Brain pericyte (primary cell): Measurements from ENCODE around the gene CSNK1G3.

ENCODE experiments used
- DNase-seq: peaks from one replicate; pipeline ENCODE4 v3.0.0-alpha.2; 2012; ENCODE audit warnings: low read depth, low spot score

The CSNK1G3 gene

GRCh38 chr5:123514615-123515355, 2.8 kb downstream of the CSNK1G3 start:
- no peak for DNase-seq

DNA sequence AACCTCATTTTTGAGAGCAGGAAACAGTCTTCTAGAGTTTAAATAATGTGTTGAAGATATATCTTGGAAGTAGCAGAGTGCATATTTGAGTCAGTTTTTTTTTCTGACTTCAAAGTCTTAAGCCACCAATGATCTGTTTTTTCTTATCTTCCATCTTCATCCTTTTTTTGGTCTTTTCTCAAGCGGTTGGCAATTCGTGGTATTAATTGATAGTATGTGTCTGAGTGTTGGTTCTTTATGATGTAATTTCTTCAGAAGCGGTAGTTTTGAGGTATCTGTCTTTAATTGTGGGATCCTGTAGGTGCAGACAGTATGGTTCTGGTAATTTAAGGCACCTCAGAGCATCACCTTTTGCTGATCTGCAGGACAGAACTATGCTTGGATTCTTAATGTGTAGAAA, 3.9 kb downstream of the CSNK1G3 start:
- DNase-seq, result no peak

- no peak for DNase-seq
Observed at GRCh38 chr5:123517476-123517875, 5.5 kb downstream of the CSNK1G3 start.

DNA sequence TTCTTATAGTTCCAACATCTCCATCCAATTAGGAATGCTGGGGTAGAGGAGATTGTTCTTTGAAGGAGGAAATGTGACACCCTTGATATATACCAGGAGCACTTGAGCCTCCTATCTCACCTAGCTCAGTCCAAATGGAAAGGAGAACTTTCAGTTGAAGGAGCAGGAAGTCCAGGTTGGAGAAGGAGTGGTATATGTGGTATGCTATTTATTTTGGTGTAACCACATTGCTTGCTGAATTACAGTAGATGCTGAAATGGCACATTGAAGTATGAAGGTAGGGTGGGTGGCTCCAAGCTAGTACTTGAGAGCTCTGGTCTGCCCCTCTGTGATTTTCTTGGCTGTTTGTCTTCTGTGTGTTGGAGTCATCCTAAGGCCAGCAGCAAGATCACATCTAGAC, 6.1 kb downstream of the CSNK1G3 start:
- DNase-seq, result no peak

- DNase-seq, result no peak
Observed at GRCh38 chr5:123520677-123521247, 8.8 kb downstream of the CSNK1G3 start.

DNA sequence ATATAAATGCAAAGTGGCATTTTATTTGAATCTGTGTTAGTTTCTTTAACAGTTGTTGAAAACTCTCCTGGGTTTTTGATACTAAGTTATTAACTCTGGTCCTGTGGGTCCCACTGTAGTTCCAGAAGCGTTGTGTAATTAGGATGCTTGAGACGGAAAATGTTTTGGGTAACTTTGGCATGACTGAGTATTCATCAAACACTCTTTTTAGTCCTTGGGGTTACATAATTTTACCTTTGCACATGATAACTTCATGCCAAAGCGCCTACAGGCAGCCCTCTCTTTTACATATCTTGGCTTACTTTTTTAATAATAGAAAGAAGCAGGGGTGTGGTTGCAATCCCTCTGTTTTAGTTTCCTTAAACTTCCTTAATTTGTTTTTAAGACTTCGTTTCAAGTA, 12.2 kb downstream of the CSNK1G3 start:
- no peak for DNase-seq

GRCh38 chr5:123527190-123527589, 15.2 kb downstream of the CSNK1G3 start:
- no peak for DNase-seq

- no peak for DNase-seq
Observed at GRCh38 chr5:123528065-123528464, 16.1 kb downstream of the CSNK1G3 start.

DNA sequence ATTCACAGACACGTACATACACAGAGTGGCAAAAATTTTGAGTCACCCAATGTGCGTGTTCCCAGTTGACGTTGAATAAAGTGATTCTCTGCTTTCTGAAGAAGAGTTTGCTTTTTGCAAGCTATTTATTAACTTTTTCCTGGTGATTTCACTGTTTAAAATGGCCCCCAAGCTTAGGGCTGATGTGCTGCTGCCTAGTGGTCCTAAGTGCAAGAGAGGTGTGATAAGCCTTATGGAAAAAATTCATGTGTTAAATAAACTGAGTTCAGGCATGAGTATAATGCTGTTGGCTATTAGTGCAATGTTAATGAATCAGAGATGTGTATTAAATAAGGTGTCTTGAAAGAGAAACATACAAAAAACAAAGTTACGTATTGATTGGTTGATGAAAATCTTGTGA, 16.9 kb downstream of the CSNK1G3 start:
- DNase-seq, result no peak

DNA sequence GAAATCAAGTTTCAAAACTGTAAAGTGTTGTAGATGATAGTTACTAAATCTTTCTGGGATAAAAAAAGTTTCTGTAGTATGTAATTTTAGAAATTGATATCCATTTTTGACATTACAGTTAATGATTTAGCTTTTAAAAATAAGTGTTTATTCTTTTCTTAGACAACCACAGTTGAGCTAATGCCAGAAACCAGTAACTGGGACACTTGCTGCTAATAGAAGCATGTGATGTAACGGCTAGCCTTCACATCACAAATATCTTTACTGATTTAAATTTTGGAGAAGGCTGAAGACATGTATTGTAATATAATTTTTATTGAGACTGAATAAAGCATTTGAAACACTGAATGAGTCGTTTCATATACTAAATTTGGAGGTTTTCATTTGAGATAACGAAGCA, 18.8 kb downstream of the CSNK1G3 start:
- no peak for DNase-seq

GRCh38 chr5:123535648-123536047, 23.7 kb downstream of the CSNK1G3 start:
- no peak for DNase-seq

GRCh38 chr5:123537256-123537655, 25.3 kb downstream of the CSNK1G3 start:
- no peak for DNase-seq

DNA sequence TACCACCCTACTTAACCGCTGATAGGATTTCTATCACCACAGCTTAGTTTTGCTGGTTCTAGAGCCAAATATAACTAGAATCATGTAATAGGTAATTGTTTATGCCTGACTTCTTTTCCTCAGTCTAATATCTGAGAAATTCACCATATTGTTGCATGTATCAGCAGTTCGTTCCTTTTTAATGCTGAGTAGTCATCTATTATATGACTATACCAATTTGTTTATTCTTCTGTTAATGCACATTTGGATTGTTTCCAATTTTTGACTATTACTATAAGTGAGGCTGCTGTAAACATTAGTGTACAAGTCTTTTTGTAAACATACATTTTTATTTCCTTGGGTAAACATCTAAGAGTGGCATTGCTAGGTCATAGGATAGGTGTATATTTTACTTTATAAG, 25.9 kb downstream of the CSNK1G3 start:
- DNase-seq, result no peak

- DNase-seq, result no peak
Observed at GRCh38 chr5:123538670-123539459, 26.9 kb downstream of the CSNK1G3 start.

DNA sequence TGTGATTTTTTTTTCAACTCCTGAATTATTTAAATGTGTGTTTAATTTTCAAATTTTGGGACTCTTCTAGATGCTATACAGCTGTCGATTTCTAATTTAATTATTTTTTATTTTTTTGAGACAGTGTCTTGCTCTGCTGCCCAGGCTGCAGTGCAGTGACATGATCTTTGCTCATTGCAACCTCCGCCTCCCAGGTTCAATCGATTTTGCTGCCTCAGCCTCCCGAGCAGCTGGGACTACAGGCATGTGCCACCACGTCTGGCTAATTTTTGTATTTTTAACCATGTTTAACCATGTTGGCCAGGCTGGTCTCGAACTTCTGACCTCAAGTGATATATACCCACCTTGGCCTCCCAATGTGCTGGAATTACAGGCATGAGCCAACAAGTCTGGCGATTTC, 28.6 kb downstream of the CSNK1G3 start:
- DNase-seq, result no peak

- no peak for DNase-seq
Observed at GRCh38 chr5:123543438-123543837, 31.5 kb downstream of the CSNK1G3 start.

GRCh38 chr5:123545506-123545905, 33.5 kb downstream of the CSNK1G3 start:
- DNase-seq, result no peak

- no peak for DNase-seq
Observed at GRCh38 chr5:123546657-123547056, 34.7 kb downstream of the CSNK1G3 start.

GRCh38 chr5:123549256-123549904, 37.4 kb downstream of the CSNK1G3 start:
- DNase-seq, result no peak

- DNase-seq, result no peak
Observed at GRCh38 chr5:123554601-123555000, 42.6 kb downstream of the CSNK1G3 start.

DNA sequence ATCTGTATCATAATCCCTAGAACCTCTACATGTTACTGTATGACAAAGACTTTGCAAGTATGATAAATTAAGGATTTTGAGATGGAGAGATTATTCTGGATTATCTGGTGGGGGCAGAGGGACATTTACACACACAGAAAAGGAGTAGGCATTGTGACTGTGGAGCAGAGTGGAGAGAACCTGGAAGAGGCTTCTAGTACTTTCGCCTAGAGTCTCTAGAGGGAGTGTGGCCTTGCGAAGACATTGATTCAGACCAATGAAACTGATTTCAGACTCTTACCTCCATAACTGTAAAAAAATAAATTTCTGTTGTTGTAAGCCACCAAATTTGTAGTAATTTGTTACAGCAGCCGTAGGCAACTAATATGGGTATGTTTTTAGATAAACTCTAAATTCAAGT, 45.9 kb downstream of the CSNK1G3 start:
- DNase-seq, result no peak

GRCh38 chr5:123558762-123559433, 46.9 kb downstream of the CSNK1G3 start:
- DNase-seq, result no peak
